Natural killer cell (primary cell): ENCODE data around the gene C10orf53. TPM values are rescaled to one million over a fixed set of nuclear protein-coding genes. Genes with fewer than 3 reads are reported as not detected.
A peak's percentile ranks its signal among the peaks of the same experiment; 100 is the strongest.

Experiments used
- ATAC-seq, 3 donors: fragments of 150-1000 bp in 2 of 3; fragments of 200-7000 bp in 1 of 3; cut with Tn5 transposase; 1 replicate in 1 of 3; 2 replicates in 2 of 3; pipeline ENCODE4 v1.10.0; 2021; ENCODE audit warnings: mild to moderate bottlenecking in 2 of 3, moderate library complexity in 2 of 3
- DNase-seq, 2 donors: peaks; one replicate each; pipeline versions ENCODE4 v3.0.0 to v3.0.0-alpha.2; 2013 to 2021; ENCODE audit warnings: mixed read lengths in 1 of 2
- H3K27ac ChIP-seq: one replicate; pipeline ENCODE4 v1.5.1; 2013; ENCODE audit warnings: mild to moderate bottlenecking, low read length
- H3K27me3 ChIP-seq: one replicate; pipeline ENCODE4 v1.6.1; 2013; ENCODE audit warnings: low read length; ENCODE audit not compliant: control insufficient read depth, insufficient read depth
- H3K36me3 ChIP-seq: one replicate; pipeline ENCODE4 v1.6.1; 2013; ENCODE audit warnings: low read length; ENCODE audit not compliant: control insufficient read depth, insufficient read depth
- H3K4me1 ChIP-seq: one replicate; pipeline ENCODE4 v1.6.1; 2013; ENCODE audit warnings: low read length; ENCODE audit not compliant: control insufficient read depth, insufficient read depth
- H3K4me3 ChIP-seq: one replicate; pipeline ENCODE4 v1.5.1; 2013; ENCODE audit warnings: low read length
- H3K9me3 ChIP-seq: one replicate; pipeline ENCODE4 v1.6.1; 2013; ENCODE audit warnings: low read length; ENCODE audit not compliant: control insufficient read depth, insufficient read depth
- H3K27ac Mint-ChIP-seq, 2 donors: one replicate each; pipeline ENCODE4 v1.8.0; 2022; ENCODE audit warnings: mild to moderate bottlenecking in 2 of 2, mixed read lengths in 2 of 2, moderate library complexity in 1 of 2
- H3K27me3 Mint-ChIP-seq, 2 donors: one replicate each; pipeline ENCODE4 v1.8.0; 2022; ENCODE audit warnings: low read depth in 2 of 2, mixed read lengths in 2 of 2
- H3K36me3 Mint-ChIP-seq: one replicate; pipeline ENCODE4 v1.8.0; 2022; ENCODE audit warnings: mixed read lengths
- H3K4me1 Mint-ChIP-seq, 2 donors: one replicate each; pipeline ENCODE4 v1.8.0; 2022; ENCODE audit warnings: mixed read lengths in 2 of 2
- H3K4me3 Mint-ChIP-seq: one replicate; pipeline ENCODE4 v1.8.0; 2022; ENCODE audit warnings: mild to moderate bottlenecking, moderate library complexity, mixed read lengths
- H3K9me3 Mint-ChIP-seq, 2 donors: one replicate each; pipeline ENCODE4 v1.8.0; 2022; ENCODE audit warnings: mixed read lengths in 2 of 2
- WGBS: methylation state at CpG from one replicate; pipeline ENCODE4 v1.1.7; 2013; ENCODE audit warnings: missing lambda C conversion rate; ENCODE audit not compliant: insufficient coverage; 5-methylcytosine and 5-hydroxymethylcytosine counted together
- intact Hi-C: fragments of 100-400 bp; cut with micrococcal nuclease; formaldehyde crosslinking; loops from one replicate; pipeline ENCODE4 v1.14.2; 2022
- total RNA-seq, 4 donors: library from RNA; stranded (reverse); fragments of 120-200 nt in 1 of 4; gene quantifications; one replicate each; pipeline versions ENCODE4 v1.2.3 to v1.2.4, GENCODE V29; 2013 to 2022
- TF ChIP-seq, protein P1 (sequence below): fragments of 200-600 bp; IDR thresholded peaks from one replicate; pipeline ENCODE4 v1.8.0; 2022; ENCODE audit warnings: antibody characterized with exemption

C10orf53 gene
- total RNA-seq, 3 donors from 2014 or later (not counting 1 experiment from before 2014, with no cell fraction given), result not detected

DNA sequence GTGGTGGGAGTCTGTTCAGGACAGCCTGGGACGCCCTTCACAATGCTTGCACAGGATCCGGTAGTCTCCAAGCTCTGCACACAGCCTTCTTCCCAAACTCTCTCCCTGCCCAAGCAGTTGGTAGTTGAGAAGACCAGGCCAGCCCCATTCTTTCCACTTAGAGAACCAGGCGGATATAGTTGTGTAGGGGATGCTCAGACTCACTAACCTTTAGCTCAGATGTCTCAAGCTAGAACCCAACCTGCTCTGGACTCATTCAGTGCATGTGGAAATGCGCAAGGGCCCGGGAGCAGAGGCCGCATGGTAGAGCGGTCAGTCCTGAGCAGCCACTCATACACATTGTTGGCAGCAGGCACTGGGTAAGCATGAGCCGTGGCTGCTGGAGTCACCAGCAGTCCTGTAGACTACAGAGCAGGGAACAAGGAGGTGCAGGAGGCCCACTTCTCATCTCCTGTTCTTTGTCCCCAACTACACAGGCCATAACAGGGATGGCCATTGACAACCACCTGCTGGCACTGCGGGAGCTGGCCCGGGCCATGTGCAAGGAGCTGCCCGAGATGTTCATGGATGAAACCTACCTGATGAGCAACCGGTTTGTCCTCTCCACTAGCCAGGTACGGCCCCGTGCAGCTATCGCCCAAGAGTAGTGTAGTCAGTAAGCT lies 17.2 kb upstream of the C10orf53 start:
- peaks cover 3 to 11% of the 10 kb centered on the region in 2 donors for H3K9me3 Mint-ChIP-seq
- no peaks in the 10 kb centered on the region for H3K27me3 ChIP-seq
- TF ChIP-seq, protein P1, sequence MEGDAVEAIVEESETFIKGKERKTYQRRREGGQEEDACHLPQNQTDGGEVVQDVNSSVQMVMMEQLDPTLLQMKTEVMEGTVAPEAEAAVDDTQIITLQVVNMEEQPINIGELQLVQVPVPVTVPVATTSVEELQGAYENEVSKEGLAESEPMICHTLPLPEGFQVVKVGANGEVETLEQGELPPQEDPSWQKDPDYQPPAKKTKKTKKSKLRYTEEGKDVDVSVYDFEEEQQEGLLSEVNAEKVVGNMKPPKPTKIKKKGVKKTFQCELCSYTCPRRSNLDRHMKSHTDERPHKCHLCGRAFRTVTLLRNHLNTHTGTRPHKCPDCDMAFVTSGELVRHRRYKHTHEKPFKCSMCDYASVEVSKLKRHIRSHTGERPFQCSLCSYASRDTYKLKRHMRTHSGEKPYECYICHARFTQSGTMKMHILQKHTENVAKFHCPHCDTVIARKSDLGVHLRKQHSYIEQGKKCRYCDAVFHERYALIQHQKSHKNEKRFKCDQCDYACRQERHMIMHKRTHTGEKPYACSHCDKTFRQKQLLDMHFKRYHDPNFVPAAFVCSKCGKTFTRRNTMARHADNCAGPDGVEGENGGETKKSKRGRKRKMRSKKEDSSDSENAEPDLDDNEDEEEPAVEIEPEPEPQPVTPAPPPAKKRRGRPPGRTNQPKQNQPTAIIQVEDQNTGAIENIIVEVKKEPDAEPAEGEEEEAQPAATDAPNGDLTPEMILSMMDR, result no peak
- H3K27me3 Mint-ChIP-seq, result peaks cover 6 to 23% of the 10 kb centered on the region in 2 donors
- peaks cover 16% of the 10 kb centered on the region for H3K36me3 Mint-ChIP-seq
- no peak overlapping the region for H3K4me3 Mint-ChIP-seq
- ATAC-seq (peak in 1 of 3 donors; percentile 24), DNase-seq (no peak)
- no peaks in the 10 kb centered on the region for H3K9me3 ChIP-seq
- H3K4me3 ChIP-seq, result no peak overlapping the region
- WGBS, result 88% methylated on average over 14 of the region's 15 CpGs
- no peak overlapping the region for H3K27ac Mint-ChIP-seq
- H3K36me3 ChIP-seq, result no peaks in the 10 kb centered on the region
- no peaks in the 10 kb centered on the region for H3K4me1 ChIP-seq
- no peak overlapping the region for H3K27ac ChIP-seq
- no peaks in the 10 kb centered on the region for H3K4me1 Mint-ChIP-seq
- intact Hi-C loops, result no loop called here

DNA sequence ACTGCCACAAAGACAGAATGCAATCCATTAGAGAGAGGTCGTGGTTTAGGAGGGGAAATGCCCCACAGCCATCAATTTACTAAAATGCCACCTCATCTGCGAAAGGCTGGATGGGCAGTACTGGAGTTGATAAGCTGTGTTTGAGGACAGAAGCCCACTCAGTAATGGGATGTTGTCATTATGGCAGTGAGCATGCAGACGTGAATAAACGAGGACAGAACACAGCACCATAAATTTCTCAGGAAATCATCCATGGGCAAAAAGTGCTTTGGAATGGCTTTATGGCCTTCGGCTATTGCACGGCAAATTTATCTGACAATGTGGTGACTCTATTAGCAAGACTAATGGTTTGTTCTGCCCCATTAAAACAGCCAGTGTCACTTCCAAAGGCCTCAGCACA lies 15.9 kb upstream of the C10orf53 start:
- Mint-ChIP-seq H3K4me3 (no peak overlapping the region), H3K27ac (no peak overlapping the region), H3K4me1 (no peaks in the 10 kb centered on the region), H3K36me3 (peaks cover 15% of the 10 kb centered on the region), H3K9me3 (peaks cover 3 to 10% of the 10 kb centered on the region in 2 donors), H3K27me3 (peaks cover 6 to 23% of the 10 kb centered on the region in 2 donors)
- DNase-seq (no peak), ATAC-seq (no peak)
- H3K4me1 ChIP-seq, result no peaks in the 10 kb centered on the region
- TF ChIP-seq, protein P1, result no peak
- 80% methylated on average over 6 of the region's 6 CpGs for WGBS
- intact Hi-C loops, result no loop called here
- H3K27me3 ChIP-seq, result no peaks in the 10 kb centered on the region
- H3K4me3 ChIP-seq, result no peak overlapping the region
- no peaks in the 10 kb centered on the region for H3K36me3 ChIP-seq
- no peaks in the 10 kb centered on the region for H3K9me3 ChIP-seq
- H3K27ac ChIP-seq, result no peak overlapping the region

DNA sequence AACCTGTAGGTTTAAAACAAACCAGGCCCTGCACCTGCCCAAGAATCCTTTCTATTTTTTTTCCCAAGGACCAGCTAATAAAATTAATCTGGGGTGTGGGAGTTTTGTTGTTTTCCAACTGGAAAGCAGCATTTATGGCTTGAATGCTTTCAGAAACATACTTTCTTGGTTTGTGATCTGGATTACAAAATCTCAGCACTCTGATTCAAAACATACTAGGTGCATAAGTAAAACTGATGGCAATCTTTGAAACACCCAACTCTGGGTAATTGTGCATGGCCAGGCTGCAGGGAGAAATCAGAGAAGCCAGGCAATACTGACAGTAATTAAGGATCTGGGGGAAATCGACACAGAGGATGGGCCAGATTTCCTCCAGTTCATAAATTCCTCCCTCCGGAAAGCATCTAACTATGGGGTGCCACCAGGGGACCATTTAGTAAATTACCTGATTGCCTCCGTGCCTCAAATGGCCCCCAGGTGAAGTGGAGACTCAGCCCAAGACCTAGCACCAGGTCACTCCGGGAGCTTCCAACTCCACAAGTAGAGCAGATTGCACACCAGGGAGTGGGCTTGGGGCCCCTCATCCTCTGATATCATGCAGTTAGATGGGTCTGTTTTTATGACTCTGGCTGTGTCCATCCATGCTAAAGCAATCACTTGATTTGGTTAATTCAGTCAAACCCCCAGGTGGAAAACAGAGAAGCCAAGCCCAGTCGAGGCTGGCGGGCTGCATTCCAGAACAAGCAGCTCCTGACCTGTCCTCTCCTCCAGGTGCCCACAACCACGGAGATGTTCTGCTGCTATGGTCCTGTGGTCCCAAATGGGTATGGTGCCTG lies 15.2 kb upstream of the C10orf53 start:
- WGBS, result 86% methylated on average over 7 of the region's 7 CpGs
- TF ChIP-seq, protein P1, result no peak

More for the DNA sequence above, 15.2 kb upstream of the C10orf53 start:
- Histone ChIP-seq H3K27me3 (no peaks in the 10 kb centered on the region), H3K9me3 (no peaks in the 10 kb centered on the region), H3K4me1 (no peaks in the 10 kb centered on the region), H3K27ac (no peak overlapping the region), H3K36me3 (no peaks in the 10 kb centered on the region), H3K4me3 (no peak overlapping the region)
- peaks cover 4 to 23% of the 10 kb centered on the region in 2 donors for H3K27me3 Mint-ChIP-seq
- intact Hi-C loops, result no loop called here
- no peak overlapping the region for H3K4me3 Mint-ChIP-seq
- H3K4me1 Mint-ChIP-seq, result no peaks in the 10 kb centered on the region
- peaks cover 9% of the 10 kb centered on the region for H3K36me3 Mint-ChIP-seq
- DNase-seq (no peak), ATAC-seq (no peak)
- H3K9me3 Mint-ChIP-seq, result peaks cover 1 to 4% of the 10 kb centered on the region in 2 donors
- H3K27ac Mint-ChIP-seq, result no peak overlapping the region
